Stomach (tissue), 4 donors: ENCODE data around the gene PRDM9.

Source experiments
- POLR2A ChIP-seq, 4 donors: fragments of 450-650 bp; IDR thresholded peaks; one replicate each; pipeline ENCODE4 v1.6.1; 2016; ENCODE audit warnings: antibody characterized with exemption in 4 of 4, control low read depth in 2 of 4, mild to moderate bottlenecking in 1 of 4, moderate library complexity in 1 of 4
- TF ChIP-seq, protein P1 (sequence below), 7 experiments: fragments of 450-650 bp in 4 of 7; fragments of 200-600 bp in 3 of 7; sonication (generic) in 3 of 7; IDR thresholded peaks; one replicate each; pipeline ENCODE4 v1.5.1; 2016 to 2019; ENCODE audit warnings: antibody characterized with exemption in 7 of 7, control low read depth in 2 of 7, mild to moderate bottlenecking in 1 of 7

DNA sequence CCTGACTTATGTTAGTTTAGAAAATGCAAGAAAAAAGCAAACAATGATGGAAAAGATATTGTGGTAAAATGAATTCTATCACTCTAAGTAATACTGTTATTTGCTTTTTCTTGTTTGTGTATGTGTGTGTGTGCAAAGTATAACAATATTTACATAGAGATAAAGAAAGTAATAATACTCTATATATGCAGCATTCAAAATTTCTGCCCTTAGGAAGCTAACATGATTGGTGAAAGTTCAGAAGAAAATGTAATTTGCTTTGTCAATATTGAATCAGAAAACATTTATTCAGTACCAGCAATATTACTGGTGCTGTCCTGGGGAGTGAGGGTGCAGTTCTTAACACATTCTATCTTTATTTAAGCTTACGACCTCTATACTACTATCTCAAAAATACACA, 12.9 kb upstream of the PRDM9 start:
- TF ChIP-seq, protein P1, sequence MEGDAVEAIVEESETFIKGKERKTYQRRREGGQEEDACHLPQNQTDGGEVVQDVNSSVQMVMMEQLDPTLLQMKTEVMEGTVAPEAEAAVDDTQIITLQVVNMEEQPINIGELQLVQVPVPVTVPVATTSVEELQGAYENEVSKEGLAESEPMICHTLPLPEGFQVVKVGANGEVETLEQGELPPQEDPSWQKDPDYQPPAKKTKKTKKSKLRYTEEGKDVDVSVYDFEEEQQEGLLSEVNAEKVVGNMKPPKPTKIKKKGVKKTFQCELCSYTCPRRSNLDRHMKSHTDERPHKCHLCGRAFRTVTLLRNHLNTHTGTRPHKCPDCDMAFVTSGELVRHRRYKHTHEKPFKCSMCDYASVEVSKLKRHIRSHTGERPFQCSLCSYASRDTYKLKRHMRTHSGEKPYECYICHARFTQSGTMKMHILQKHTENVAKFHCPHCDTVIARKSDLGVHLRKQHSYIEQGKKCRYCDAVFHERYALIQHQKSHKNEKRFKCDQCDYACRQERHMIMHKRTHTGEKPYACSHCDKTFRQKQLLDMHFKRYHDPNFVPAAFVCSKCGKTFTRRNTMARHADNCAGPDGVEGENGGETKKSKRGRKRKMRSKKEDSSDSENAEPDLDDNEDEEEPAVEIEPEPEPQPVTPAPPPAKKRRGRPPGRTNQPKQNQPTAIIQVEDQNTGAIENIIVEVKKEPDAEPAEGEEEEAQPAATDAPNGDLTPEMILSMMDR (IDR thresholded peaks at IDR 0.05), result no peak
- no peak for TF ChIP-seq POLR2A (IDR thresholded peaks at IDR 0.05)
